GM19025 (cell line): Measurements from ENCODE around the gene TMED9.

ENCODE experiments used
- ATAC-seq: cut with Tn5 transposase; IDR thresholded peaks from one replicate; pipeline ENCODE4 v1.9.1; 2021; ENCODE audit warnings: mild to moderate bottlenecking, low read depth, moderate library complexity; ENCODE audit not compliant: unreplicated experiment

TMED9 gene

DNA sequence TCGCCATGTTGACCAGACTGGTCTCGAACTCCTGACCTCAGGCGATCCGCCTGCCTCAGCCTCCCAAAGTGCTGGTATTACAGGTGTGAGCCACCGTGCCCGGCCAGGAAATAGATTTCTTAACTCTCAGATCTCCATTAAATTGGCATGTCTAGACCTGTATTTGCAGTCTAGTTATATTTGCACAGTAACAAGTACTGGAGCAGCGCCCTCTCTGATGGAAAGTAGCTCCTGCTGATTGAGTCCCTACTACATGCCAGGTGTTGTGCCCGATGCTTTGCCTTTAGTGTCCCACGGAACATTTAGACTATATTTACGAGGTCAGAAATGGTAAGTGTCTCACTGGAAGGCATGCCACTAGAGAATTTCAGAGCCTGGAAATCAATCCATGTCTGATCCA lies 15.8 kb upstream of the TMED9 start:
- ATAC-seq: no peak

DNA sequence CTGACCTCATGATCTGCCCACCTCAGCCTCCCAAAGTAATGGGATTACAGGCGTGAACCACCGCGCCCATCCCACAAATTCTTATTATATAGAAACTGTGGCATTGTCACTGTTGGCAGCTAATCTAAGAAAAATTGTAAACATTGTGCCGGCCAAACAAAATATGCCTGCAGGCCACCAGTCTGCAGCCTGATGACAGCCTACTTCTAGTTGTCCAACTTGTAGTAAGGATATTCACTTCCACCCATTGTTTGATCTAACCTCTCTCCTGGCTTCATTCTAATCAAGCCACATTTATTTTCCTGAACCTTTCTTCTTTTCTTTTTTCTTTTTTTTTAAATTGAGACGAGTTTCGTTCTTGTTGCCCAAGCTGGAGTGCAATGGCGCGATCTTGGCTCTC lies 13.7 kb upstream of the TMED9 start:
- ATAC-seq: no peak

- no peak for ATAC-seq
These were observed 3.5 kb upstream of the TMED9 start for GRCh38 chr5:177588413-177588909.

GRCh38 chr5:177590406-177590805 lies 1.6 kb upstream of the TMED9 start:
- no peak for ATAC-seq

GRCh38 chr5:177591690-177592009 lies 353 bp upstream of the TMED9 start:
- no peak for ATAC-seq

DNA sequence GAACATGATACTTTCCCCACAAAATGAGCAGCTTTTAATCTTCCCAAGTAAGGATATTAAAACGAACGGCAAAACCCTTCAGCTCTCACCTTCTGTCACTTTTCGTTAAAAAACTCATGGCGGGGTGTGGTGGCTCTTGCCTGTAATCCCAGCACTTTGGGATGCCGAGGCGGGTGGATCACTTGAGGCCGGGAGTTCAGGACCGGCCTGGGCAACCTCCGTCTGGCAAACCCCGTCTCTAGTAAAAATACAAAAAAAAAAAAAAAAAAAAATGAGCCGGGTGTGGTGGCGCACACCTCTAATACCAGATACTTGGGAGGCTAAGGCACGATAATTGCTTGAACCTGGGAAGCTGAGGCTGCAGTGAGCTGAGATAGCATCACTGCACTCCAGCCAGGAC lies 902 bp downstream of the TMED9 start:
- no peak for ATAC-seq

DNA sequence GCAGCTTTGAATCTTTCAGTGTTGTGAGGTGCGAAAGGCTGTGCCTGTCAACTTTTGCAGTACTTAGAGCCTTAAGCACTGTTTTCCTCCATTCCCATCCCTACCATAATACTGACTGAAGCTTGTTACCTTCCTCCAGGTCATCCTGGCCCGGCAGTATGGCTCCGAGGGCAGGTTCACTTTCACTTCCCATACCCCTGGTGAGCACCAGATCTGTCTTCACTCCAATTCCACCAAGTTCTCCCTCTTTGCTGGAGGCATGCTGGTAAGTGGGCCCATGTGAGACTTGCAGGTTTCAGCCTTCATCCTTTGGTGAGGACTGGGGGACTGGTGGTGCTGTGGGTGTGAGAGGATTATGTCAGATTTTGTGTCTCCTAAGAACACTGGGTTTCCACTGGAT lies 1.5 kb downstream of the TMED9 start:
- no peak for ATAC-seq

- ATAC-seq: no peak
These were observed 2.1 kb downstream of the TMED9 start for GRCh38 chr5:177594071-177594470.

- no peak for ATAC-seq
These were observed 3.1 kb downstream of the TMED9 start for GRCh38 chr5:177595026-177595585.

DNA sequence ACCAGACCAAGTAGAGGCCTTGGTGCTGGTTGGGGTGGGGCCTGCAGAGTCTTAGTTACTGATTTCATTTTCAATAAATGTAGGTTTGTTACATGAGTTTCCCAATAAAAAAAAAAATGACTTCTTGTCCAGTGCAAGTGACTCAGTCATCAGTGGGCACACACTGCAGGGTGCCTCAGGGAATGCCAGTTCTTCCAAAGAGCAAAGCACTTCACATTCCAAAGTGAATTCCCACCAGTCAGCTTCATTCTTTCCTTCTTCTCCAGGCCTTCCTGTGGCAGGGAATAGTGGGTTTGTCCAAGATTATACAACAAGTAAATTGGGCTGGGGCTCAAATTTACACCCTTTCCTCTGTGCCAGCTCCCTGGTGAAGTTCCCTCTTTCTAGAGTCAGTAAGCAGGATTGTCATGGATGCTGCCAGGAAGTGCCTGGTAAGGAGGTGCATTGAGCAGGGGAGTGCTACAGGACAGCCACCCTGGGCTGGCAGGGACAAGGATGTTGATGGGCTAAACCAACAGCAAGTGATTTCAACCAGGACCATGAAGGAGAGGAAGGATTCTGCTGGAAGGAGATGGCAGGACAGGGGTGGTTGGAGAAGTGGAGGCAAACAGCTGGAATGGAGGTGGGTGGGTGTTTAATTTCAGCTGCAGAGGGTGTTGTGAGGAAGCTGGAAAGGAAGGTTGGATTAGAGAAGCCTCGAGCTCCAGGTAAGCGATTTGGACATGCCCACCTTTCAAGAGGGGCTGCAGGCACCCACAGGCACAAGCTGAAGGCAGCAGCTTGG lies 4.2 kb downstream of the TMED9 start:
- no peak for ATAC-seq

GRCh38 chr5:177596775-177597238 lies 4.8 kb downstream of the TMED9 start:
- no peak for ATAC-seq

DNA sequence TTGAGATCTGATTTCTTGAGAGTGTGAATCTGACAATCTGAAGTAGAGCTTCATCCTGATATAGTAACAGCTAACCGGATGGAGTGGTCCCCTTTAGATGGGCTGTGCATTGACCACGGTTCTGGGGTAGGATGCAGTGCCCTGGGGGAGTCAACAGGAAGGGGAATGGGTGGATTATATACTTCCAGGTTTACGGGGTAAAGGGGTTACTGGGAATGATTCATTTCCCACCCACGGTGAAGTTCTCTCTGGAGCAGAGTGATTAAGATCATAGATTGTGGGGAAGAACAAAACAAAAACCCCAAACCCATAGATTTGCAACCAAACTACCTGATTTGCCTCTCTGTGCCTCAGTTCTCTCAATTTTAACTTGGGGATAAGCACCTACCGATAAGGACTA lies 6.5 kb downstream of the TMED9 start:
- no peak for ATAC-seq

- peak; percentile 89 for ATAC-seq
These were observed 7.9 kb downstream of the TMED9 start, which contains the start of gene B4GALT7 for GRCh38 chr5:177599731-177600507. Gene B4GALT7 (plus strand): TSS chr5:177600132. CDS start chr5:177600211, 79 bp downstream.

DNA sequence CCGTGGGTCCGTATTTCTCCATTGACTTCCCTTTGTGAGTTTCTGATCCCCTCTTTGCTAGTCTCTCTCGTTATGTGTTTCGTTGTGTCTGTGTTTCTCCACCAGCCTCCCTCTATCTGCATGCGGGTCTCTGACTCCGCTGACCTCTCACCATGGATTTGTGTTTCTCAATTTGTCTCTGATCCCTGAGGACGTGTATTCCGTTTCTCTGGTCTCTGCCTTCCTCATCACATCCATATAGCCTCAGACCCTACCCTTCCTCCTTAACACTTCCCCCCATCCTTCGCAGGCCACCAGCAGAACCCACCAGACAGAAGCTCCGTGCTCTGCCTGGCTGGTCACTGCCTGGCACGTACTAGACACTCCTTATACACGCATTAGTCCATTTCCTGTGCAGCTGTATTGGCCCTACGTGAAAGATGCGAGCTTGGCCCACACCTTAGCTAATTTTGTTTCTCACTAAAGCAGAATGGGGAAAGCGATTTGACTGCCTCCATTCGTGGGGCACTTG lies 8.6 kb downstream of the TMED9 start:
- ATAC-seq: no peak

DNA sequence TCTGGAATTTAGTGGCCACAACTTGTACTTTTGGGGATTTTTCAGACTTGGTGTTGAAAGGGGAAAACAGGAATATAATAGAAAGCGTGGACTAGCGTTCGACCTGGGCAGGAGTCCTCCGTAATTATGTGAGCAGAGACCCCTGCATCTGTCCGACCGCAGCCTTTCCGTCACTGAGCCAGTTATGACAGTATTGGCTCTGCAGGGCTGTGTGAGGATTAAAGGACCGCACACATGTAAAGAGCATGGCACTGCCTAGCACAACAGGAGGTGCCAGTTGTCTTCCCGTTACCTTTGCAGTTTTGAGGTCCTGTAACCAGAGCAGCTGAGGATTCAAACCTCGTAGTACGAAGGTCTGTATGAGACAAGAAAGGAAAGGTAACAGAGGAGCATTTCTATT lies 9.1 kb downstream of the TMED9 start:
- no peak for ATAC-seq

DNA sequence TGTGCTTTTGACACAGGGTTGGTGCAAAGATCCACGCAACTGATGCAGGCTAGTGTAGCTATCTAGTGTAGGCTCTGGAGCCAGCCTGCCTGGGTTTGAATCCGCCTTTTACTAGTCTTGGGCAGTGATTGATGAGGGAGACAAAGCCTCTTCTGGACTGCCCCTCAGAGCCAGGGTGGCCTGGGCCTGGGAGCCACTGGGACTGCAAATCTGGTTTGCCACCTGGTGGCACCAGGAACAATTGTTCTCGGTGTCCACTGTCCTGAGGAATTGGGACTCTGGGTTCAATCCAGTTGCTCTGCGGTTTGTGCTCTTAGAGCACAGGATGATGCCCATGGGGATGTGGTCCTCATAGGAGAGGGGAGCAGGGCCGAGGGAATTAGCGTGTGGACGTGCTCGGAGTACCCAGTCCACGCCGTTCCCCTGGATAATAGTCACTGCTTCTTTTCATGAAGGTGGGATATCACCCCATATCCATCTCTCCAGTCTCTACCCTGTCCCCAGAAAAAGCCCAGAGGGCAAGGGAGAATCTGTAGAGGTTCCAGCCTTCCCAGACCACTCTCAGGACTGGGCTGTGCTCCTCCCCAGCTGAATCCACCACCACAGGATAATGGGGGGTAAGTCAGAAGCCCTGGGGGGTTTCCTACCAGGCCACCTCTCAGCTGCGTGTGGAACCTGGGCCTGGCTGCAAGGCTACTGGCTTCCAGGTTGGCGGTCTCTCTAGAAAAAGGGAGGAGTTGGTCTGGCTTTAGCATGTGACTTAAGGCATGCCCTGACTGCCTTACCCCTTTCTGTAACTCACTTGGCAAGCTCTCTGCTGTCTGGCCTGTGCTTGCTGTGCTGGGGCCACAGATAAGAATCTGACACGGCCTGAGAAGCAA lies 9.8 kb downstream of the TMED9 start:
- no peak for ATAC-seq

- ATAC-seq: no peak
These were observed 10.4 kb downstream of the TMED9 start for GRCh38 chr5:177602458-177602830.

DNA sequence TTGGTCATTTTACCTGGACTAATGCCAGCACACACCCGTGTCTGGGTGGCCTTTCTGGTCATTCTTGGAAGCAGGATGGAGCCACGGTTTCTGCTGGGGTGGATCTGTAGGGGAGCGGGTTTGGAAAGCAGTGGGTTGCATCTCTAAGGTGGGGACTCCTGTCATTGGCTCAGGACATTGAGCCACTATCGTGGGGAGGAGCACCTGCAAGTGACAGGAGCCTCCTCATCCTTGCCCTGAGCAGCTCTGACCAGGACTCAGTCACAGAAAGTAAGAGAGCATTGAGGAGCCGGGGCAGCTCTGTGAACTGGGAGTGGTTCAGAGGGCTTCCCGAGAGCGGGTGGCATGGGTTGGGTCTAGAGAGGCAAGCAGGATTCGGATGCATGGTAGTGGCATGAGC lies 11.6 kb downstream of the TMED9 start:
- no peak for ATAC-seq

DNA sequence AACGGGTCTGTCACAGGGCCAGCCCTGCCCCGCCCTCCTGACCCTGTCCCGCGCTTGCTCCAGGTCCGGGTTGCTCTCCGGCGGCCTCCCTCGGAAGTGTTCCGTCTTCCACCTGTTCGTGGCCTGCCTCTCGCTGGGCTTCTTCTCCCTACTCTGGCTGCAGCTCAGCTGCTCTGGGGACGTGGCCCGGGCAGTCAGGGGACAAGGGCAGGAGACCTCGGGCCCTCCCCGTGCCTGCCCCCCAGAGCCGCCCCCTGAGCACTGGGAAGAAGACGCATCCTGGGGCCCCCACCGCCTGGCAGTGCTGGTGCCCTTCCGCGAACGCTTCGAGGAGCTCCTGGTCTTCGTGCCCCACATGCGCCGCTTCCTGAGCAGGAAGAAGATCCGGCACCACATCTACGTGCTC lies 12.1 kb downstream of the TMED9 start:
- ATAC-seq: no peak

DNA sequence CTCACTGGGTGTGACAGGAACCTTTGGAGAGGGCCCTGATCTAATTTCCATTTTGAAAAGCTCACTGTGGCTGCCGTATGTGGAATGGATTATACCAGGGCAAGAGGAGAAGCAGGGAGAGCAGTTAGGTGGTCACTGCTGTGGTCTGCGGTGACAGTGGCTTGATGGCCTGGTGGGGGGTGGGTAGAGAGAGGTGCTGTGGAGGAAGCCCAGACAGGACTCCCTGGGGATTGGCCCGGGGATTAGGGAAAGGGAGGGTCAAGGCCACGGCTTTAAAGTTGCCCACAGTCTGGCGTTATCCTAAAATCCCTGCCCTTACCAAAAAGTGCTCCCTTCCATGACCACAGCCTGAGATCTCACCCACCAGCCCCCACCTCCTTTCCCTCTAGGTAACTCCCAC lies 12.7 kb downstream of the TMED9 start:
- no peak for ATAC-seq
